Measurements from ENCODE around the gene PACS2. TPM values are rescaled to one million over a fixed set of nuclear protein-coding genes. Genes with fewer than 3 reads are reported as not detected.

PACS2 gene
- polyA plus RNA-seq, 3 donors = 3.1 to 87.0 (median 3.7) TPM

- Histone ChIP-seq H3K4me3 (replicated peaks in 1 of 3; ENCODE audit: low read depth in 2 of 3, low read length in 3 of 3) (no peak overlapping the region), H3K27ac (ENCODE audit: low read depth in 1 of 2, low read length in 2 of 2) (no peak overlapping the region), H3K36me3 (replicated peaks in 1 of 2; ENCODE audit: control insufficient read depth in 1 of 2, insufficient read depth in 2 of 2, low read length in 2 of 2) (peaks cover 15 to 17% of the 10 kb centered on the region in 2 donors), H2AFZ (ENCODE audit: insufficient read depth, low read depth, low read length, poor library complexity, severe bottlenecking) (no peak overlapping the region), H3K27me3 (ENCODE audit: control insufficient read depth in 2 of 2, insufficient read depth in 2 of 2, low read length in 2 of 2) (peaks cover 0 to 4% of the 10 kb centered on the region in 2 donors), H3K4me2 (replicated peaks; ENCODE audit: extremely low read depth, low read length, poor library complexity, severe bottlenecking) (no peak overlapping the region), H3K9ac (ENCODE audit: insufficient read depth, low read length, poor library complexity, severe bottlenecking) (no peak overlapping the region), H3K4me1 (ENCODE audit: control insufficient read depth in 1 of 2, insufficient read depth in 2 of 2, low read length in 2 of 2) (no peaks in the 10 kb centered on the region), H4K20me1 (ENCODE audit: insufficient read depth, low read length) (peaks cover 6% of the 10 kb centered on the region), H3K79me2 (ENCODE audit: insufficient read depth, low read length) (no peaks in the 10 kb centered on the region), H3K9me3 (replicated peaks in 1 of 2; ENCODE audit: control insufficient read depth in 1 of 2, insufficient read depth in 1 of 2, low read length in 2 of 2) (no peaks in the 10 kb centered on the region)
- Mint-ChIP-seq H3K4me1 (peaks cover 4% of the 10 kb centered on the region), H3K9me3 (peaks cover 0 to 3% (median 0%) of the 10 kb centered on the region in 7 donors), H3K27ac (no peak overlapping the region), H3K27me3 (ENCODE audit: low read depth in 3 of 3) (peaks cover 8 to 15% (median 15%) of the 10 kb centered on the region in 3 donors), H3K4me3 (peak overlapping the region in 1 of 2 donors; percentile 80), H3K36me3 (peaks cover 20 to 27% of the 10 kb centered on the region in 2 donors)
- no peak for DNase-seq
- TF ChIP-seq CTCF (IDR thresholded peaks at IDR 0.05) = no peak
- WGBS (ENCODE audit: insufficient coverage) = 8% methylated on average over 39 of the region's 58 CpGs
- intact Hi-C loops (cut with micrococcal nuclease) = no loop called here
Measured at GRCh38 chr14:105363847-105364708, 49.5 kb downstream of the PACS2 start.

- Histone ChIP-seq H3K4me3 (replicated peaks in 1 of 3; ENCODE audit: low read depth in 2 of 3, low read length in 3 of 3) (no peak overlapping the region), H3K9ac (ENCODE audit: insufficient read depth, low read length, poor library complexity, severe bottlenecking) (no peak overlapping the region), H3K9me3 (replicated peaks in 1 of 2; ENCODE audit: control insufficient read depth in 1 of 2, insufficient read depth in 1 of 2, low read length in 2 of 2) (no peaks in the 10 kb centered on the region), H3K4me2 (replicated peaks; ENCODE audit: extremely low read depth, low read length, poor library complexity, severe bottlenecking) (no peak overlapping the region), H3K27me3 (ENCODE audit: control insufficient read depth in 2 of 2, insufficient read depth in 2 of 2, low read length in 2 of 2) (peaks cover 0 to 4% of the 10 kb centered on the region in 2 donors), H3K27ac (ENCODE audit: low read depth in 1 of 2, low read length in 2 of 2) (no peak overlapping the region), H2AFZ (ENCODE audit: insufficient read depth, low read depth, low read length, poor library complexity, severe bottlenecking) (no peak overlapping the region), H3K79me2 (ENCODE audit: insufficient read depth, low read length) (no peaks in the 10 kb centered on the region), H4K20me1 (ENCODE audit: insufficient read depth, low read length) (peaks cover 6% of the 10 kb centered on the region), H3K4me1 (ENCODE audit: control insufficient read depth in 1 of 2, insufficient read depth in 2 of 2, low read length in 2 of 2) (no peaks in the 10 kb centered on the region), H3K36me3 (replicated peaks in 1 of 2; ENCODE audit: control insufficient read depth in 1 of 2, insufficient read depth in 2 of 2, low read length in 2 of 2) (peaks cover 15 to 23% of the 10 kb centered on the region in 2 donors)
- Mint-ChIP-seq H3K27me3 (ENCODE audit: low read depth in 3 of 3) (peaks cover 8 to 15% (median 15%) of the 10 kb centered on the region in 3 donors), H3K4me1 (peaks cover 4% of the 10 kb centered on the region), H3K36me3 (peaks cover 24 to 32% of the 10 kb centered on the region in 2 donors), H3K4me3 (no peak overlapping the region), H3K27ac (no peak overlapping the region), H3K9me3 (peaks cover 0 to 3% (median 0%) of the 10 kb centered on the region in 7 donors)
- WGBS (ENCODE audit: insufficient coverage) = 98% methylated on average over 10 of the region's 11 CpGs
- no peak for TF ChIP-seq CTCF (IDR thresholded peaks at IDR 0.05)
- intact Hi-C loops (cut with micrococcal nuclease) = no loop called here
- no peak for DNase-seq
Measured at GRCh38 chr14:105365101-105365500, 50.6 kb downstream of the PACS2 start.
